ENCODE measurements around the gene ATP1B4. TPM values are rescaled to one million over a fixed set of nuclear protein-coding genes. Genes with fewer than 3 reads are reported as not detected.

ATP1B4 gene
- total RNA-seq, 1 experiment from 2014 or later, result not detected

DNA sequence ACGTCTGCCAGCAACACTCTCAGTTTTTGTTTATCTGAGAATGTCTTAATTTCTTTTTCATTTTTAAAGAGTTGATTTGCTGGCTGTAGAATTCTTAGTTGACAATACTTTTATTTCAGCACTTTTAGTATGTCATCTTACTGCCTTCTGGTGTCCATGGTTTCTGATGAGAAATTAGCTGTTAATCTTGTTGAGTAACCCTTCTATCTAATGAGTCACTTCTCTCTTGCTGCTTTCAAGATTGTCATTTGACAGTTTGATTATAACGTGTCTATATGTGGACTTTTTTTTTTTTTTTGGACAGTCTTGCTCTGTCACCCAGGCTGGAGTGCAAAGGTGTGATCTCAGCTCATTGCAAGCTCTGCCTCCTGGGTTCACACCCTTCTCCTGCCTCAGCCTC, 26.6 kb upstream of the ATP1B4 start:
- no peaks in the 10 kb centered on the region for H3K27me3 ChIP-seq (ENCODE audit: insufficient read depth, low read length)
- no peak overlapping the region for H4K91ac ChIP-seq (ENCODE audit: insufficient read length, low read depth, low read length)
- no peak overlapping the region for H3K14ac ChIP-seq (ENCODE audit: insufficient read depth, low read length)
- H4K8ac ChIP-seq (replicated peaks; ENCODE audit: insufficient read length, low read depth, low read length), result no peak overlapping the region
- DNase-seq, result no peak
- WGBS (ENCODE audit: extremely low coverage, insufficient read length, low lambda C conversion rate), result no CpG with 5 or more reads among the region's 2 CpGs
- no peak overlapping the region for H2AFZ ChIP-seq (ENCODE audit: low read length)
- H2AK5ac ChIP-seq (ENCODE audit: insufficient read length, low read length), result no peak overlapping the region
- no peak overlapping the region for H3K23ac ChIP-seq (ENCODE audit: insufficient read length, low read depth, low read length)
- no peak overlapping the region for H3K4me2 ChIP-seq (ENCODE audit: insufficient read depth, insufficient read length, low read length)
- no peak overlapping the region for H3K27ac Mint-ChIP-seq
- H3K9me3 Mint-ChIP-seq, result peaks cover 82 to 86% of the 10 kb centered on the region in 2 experiments
- no peak overlapping the region for H2BK5ac ChIP-seq (ENCODE audit: insufficient read length, low read length)
- H2BK12ac ChIP-seq (ENCODE audit: insufficient read length, low read depth, low read length), result no peak overlapping the region
- no peaks in the 10 kb centered on the region for H3K79me2 ChIP-seq (ENCODE audit: insufficient read depth, low read length)
- H3K4me1 ChIP-seq (ENCODE audit: insufficient read depth, low read length), result no peaks in the 10 kb centered on the region
- no peak overlapping the region for H3K9ac ChIP-seq (ENCODE audit: extremely low read depth, insufficient read length, low read length)
- no peak overlapping the region for H2BK120ac ChIP-seq (ENCODE audit: low read depth, low read length, poor library complexity, severe bottlenecking)
- no peak overlapping the region for H3K4me3 Mint-ChIP-seq
- H3K79me1 ChIP-seq (ENCODE audit: insufficient read depth, low read depth, low read length, poor library complexity, severe bottlenecking), result no peaks in the 10 kb centered on the region
- peaks cover 16 to 17% of the 10 kb centered on the region in 2 experiments for H3K4me1 Mint-ChIP-seq
- TF ChIP-seq, protein P1, sequence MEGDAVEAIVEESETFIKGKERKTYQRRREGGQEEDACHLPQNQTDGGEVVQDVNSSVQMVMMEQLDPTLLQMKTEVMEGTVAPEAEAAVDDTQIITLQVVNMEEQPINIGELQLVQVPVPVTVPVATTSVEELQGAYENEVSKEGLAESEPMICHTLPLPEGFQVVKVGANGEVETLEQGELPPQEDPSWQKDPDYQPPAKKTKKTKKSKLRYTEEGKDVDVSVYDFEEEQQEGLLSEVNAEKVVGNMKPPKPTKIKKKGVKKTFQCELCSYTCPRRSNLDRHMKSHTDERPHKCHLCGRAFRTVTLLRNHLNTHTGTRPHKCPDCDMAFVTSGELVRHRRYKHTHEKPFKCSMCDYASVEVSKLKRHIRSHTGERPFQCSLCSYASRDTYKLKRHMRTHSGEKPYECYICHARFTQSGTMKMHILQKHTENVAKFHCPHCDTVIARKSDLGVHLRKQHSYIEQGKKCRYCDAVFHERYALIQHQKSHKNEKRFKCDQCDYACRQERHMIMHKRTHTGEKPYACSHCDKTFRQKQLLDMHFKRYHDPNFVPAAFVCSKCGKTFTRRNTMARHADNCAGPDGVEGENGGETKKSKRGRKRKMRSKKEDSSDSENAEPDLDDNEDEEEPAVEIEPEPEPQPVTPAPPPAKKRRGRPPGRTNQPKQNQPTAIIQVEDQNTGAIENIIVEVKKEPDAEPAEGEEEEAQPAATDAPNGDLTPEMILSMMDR (conservative IDR thresholded peaks at IDR 0.05), result no peak
- H3K56ac ChIP-seq (ENCODE audit: insufficient read length, low read depth, low read length), result no peak overlapping the region
- H4K5ac ChIP-seq (ENCODE audit: insufficient read length, low read depth, low read length), result no peak overlapping the region
- no peaks in the 10 kb centered on the region for H4K20me1 ChIP-seq (ENCODE audit: control insufficient read depth, insufficient read depth, insufficient read length)
- no peaks in the 10 kb centered on the region for H3K23me2 ChIP-seq (ENCODE audit: insufficient read length, low read depth, low read length, poor library complexity, severe bottlenecking)
- peaks cover 11 to 45% (median 33%) of the 10 kb centered on the region in 3 experiments for H3K36me3 Mint-ChIP-seq (ENCODE audit: insufficient read depth in 1 of 3, low read depth in 3 of 3)
- no peaks in the 10 kb centered on the region; the same call in 1 of the 2 replicates for H3K27me3 Mint-ChIP-seq (ENCODE audit: low read depth)
- no peak overlapping the region for H3K18ac ChIP-seq (ENCODE audit: insufficient read length, low read depth, low read length)
- no peak overlapping the region for H2BK15ac ChIP-seq (ENCODE audit: low read depth, low read length)
- H3K4ac ChIP-seq (ENCODE audit: low read depth, low read length), result no peak overlapping the region
- H3K27ac ChIP-seq (ENCODE audit: insufficient read length, low read depth, low read length), result no peak overlapping the region
- H2BK20ac ChIP-seq (ENCODE audit: low read depth, low read length, poor library complexity, severe bottlenecking), result no peak overlapping the region
- no peak overlapping the region for H3T11ph ChIP-seq (ENCODE audit: low read length)
- peaks cover 39% of the 10 kb centered on the region for H3K9me3 ChIP-seq (ENCODE audit: control insufficient read depth, low read depth, low read length)

Measured in H9 (cell line).